GM19035 (cell line): ENCODE data around the gene GPR157.
A peak's percentile ranks its signal among the peaks of the same experiment; 100 is the strongest.

Experiments used
- ATAC-seq: cut with Tn5 transposase; IDR thresholded peaks from one replicate; pipeline ENCODE4 v1.9.1; 2021; ENCODE audit not compliant: unreplicated experiment

Gene GPR157

GRCh38 chr1:9093581-9093980, 35.3 kb downstream of the GPR157 start:
- no peak for ATAC-seq

- no peak for ATAC-seq
Measured at GRCh38 chr1:9093091-9093490, 35.8 kb downstream of the GPR157 start.

- no peak for ATAC-seq
Measured at GRCh38 chr1:9088807-9089206, 40.1 kb downstream of the GPR157 start.

- no peak for ATAC-seq
Measured at GRCh38 chr1:9087411-9088125, 41.3 kb downstream of the GPR157 start.

- ATAC-seq, result no peak
Measured at GRCh38 chr1:9086796-9087195, 42.1 kb downstream of the GPR157 start.

GRCh38 chr1:9086045-9086444, 42.9 kb downstream of the GPR157 start:
- ATAC-seq, result no peak

GRCh38 chr1:9085306-9085940, 43.5 kb downstream of the GPR157 start:
- no peak for ATAC-seq

- ATAC-seq, result no peak
Measured at GRCh38 chr1:9084906-9085305, 44.0 kb downstream of the GPR157 start.

GRCh38 chr1:9081473-9081872, 47.4 kb downstream of the GPR157 start:
- no peak for ATAC-seq

GRCh38 chr1:9080705-9081291, 48.1 kb downstream of the GPR157 start:
- peak; percentile 22 for ATAC-seq

GRCh38 chr1:9079988-9080704, 48.8 kb downstream of the GPR157 start:
- peak; percentile 54 for ATAC-seq

- no peak for ATAC-seq
Measured at GRCh38 chr1:9078752-9079500, 50.0 kb downstream of the GPR157 start.

- no peak for ATAC-seq
Measured at GRCh38 chr1:9078015-9078751, 50.7 kb downstream of the GPR157 start.

- ATAC-seq, result no peak
Measured at GRCh38 chr1:9075022-9075421, 53.9 kb downstream of the GPR157 start.

GRCh38 chr1:9073143-9073542, 55.8 kb downstream of the GPR157 start:
- no peak for ATAC-seq

- no peak for ATAC-seq
Measured at GRCh38 chr1:9071554-9072235, 57.2 kb downstream of the GPR157 start.

GRCh38 chr1:9070486-9070885, 58.4 kb downstream of the GPR157 start:
- ATAC-seq, result no peak

- ATAC-seq, result peak; percentile 91
Measured at GRCh38 chr1:9069326-9070100, 59.4 kb downstream of the GPR157 start, which contains the start of gene SLC2A5. TSS of gene SLC2A5 (minus strand) at chr1:9069635. CDS start at chr1:9069536, 99 bp downstream.

- no peak for ATAC-seq
Measured at GRCh38 chr1:9068981-9069325, 59.9 kb downstream of the GPR157 start.
